HepG2 (cell line): Measurements from ENCODE around the gene ANO4. TPM values are rescaled to one million over a fixed set of nuclear protein-coding genes. Genes with fewer than 3 reads are reported as not detected.

Source experiments
- ATAC-seq: fragments of 200-7000 bp; cut with Tn5 transposase; 3 replicates; pipeline ENCODE4 v1.9.1; 2020; ENCODE audit warnings: mild to moderate bottlenecking, moderate library complexity
- BruUV-seq: library from RNA; stranded (reverse); fragments of 400-500 nt; replicated peaks from 2 replicates; lab custom pipeline; 2021; lab: Mats Ljungman, UMichigan
- CTCF ChIA-PET: fragments of 300-600 bp; formaldehyde crosslinking; extraction: SDS; loops from one replicate; lab custom pipeline; 2021; ENCODE audit warnings: low total read pairs, inconsistent platforms, low intra/inter-chr PET ratio; lab: Yijun Ruan, JAX
- POLR2A ChIA-PET: fragments of 350-600 bp; sonication (Branson Sonifier 250); formaldehyde crosslinking; loops from one replicate; lab custom pipeline; 2020; ENCODE audit warnings: antibody characterized with exemption, inconsistent platforms; lab: Yijun Ruan, JAX
- DNase-seq: peaks from one replicate; pipeline ENCODE4 v3.0.0-alpha.2; 2015; ENCODE audit warnings: low spot score
- FAIRE-seq: peaks from 3 replicates; lab custom pipeline; 2011; peaks lifted over from hg19 to GRCh38; lab: Jason Lieb, UNC
- H2AFZ ChIP-seq: one replicate; pipeline ENCODE4 v1.6.1; 2011; ENCODE audit warnings: low read length, inconsistent platforms
- H3K27ac ChIP-seq: fragments of 300-600 bp; 3 replicates; pipeline ENCODE4 v1.8.0; 2011; ENCODE audit warnings: mixed run types, mild to moderate bottlenecking, mixed read lengths, low read length, inconsistent platforms; ENCODE audit not compliant: insufficient read depth; ENCODE audit errors: extremely low read length
- H3K27me3 ChIP-seq, 2 experiments: fragments of 200-600 bp in 1 of 2; 2 replicates in 1 of 2; 3 replicates in 1 of 2; pipeline versions ENCODE4 v1.6.0 to v1.8.0; 2011; ENCODE audit warnings: low read length in 2 of 2, mild to moderate bottlenecking in 2 of 2, moderate library complexity in 2 of 2, inconsistent platforms in 1 of 2; ENCODE audit not compliant: insufficient read depth in 2 of 2, control insufficient read depth in 1 of 2
- H3K36me3 ChIP-seq, 2 experiments: fragments of 200-600 bp in 1 of 2; replicated peaks in 1 of 2; 2 replicates in 1 of 2; 3 replicates in 1 of 2; pipeline versions ENCODE4 v1.5.1 to v1.8.0; 2011; ENCODE audit warnings: low read length in 2 of 2, inconsistent platforms in 1 of 2; ENCODE audit not compliant: insufficient read depth in 2 of 2, control insufficient read depth in 1 of 2
- H3K4me1 ChIP-seq: 2 replicates; pipeline ENCODE4 v1.5.1; 2012; ENCODE audit warnings: low read length, inconsistent platforms; ENCODE audit not compliant: insufficient read depth
- H3K4me2 ChIP-seq: 2 replicates; pipeline ENCODE4 v1.6.0; 2011; ENCODE audit warnings: low read depth, low read length, inconsistent platforms
- H3K4me3 ChIP-seq, 3 experiments: fragments of 200-600 bp in 1 of 3; sonication (generic), shearing (Covaris generic) in 1 of 3; replicated peaks in 1 of 3; 2 replicates each; pipeline ENCODE4 v1.5.1; 2011 to 2016; ENCODE audit warnings: low read length in 3 of 3, inconsistent platforms in 2 of 3, low read depth in 2 of 3, mild to moderate bottlenecking in 2 of 3, control low read depth in 1 of 3, mixed read lengths in 1 of 3; ENCODE audit not compliant: insufficient read depth in 1 of 3
- H3K79me2 ChIP-seq: one replicate; pipeline ENCODE4 v1.6.1; 2011; ENCODE audit warnings: low read length, inconsistent platforms; ENCODE audit not compliant: insufficient read depth
- H3K9ac ChIP-seq: 2 replicates; pipeline ENCODE4 v1.6.0; 2011; ENCODE audit warnings: mild to moderate bottlenecking, low read depth, low read length, inconsistent platforms; ENCODE audit not compliant: insufficient read depth
- H3K9me3 ChIP-seq: 2 replicates; pipeline ENCODE4 v1.5.1; 2012; ENCODE audit warnings: mild to moderate bottlenecking, low read length
- H4K20me1 ChIP-seq: 2 replicates; pipeline ENCODE4 v1.6.0; 2011; ENCODE audit warnings: inconsistent platforms, mild to moderate bottlenecking, low read length, moderate library complexity; ENCODE audit not compliant: insufficient read depth
- JARID2 ChIP-seq: sonication (generic); formaldehyde crosslinking; IDR thresholded peaks from 2 replicates; pipeline ENCODE4 v1.8.1; 2023; ENCODE audit warnings: missing genetic modification reagents, inconsistent platforms; ENCODE audit not compliant: insufficient replicate concordance
- KAT7 ChIP-seq: IDR thresholded peaks from 2 replicates; pipeline ENCODE4 v1.6.1; 2018; ENCODE audit warnings: borderline replicate concordance, missing compliant biosample characterization
- KLF11 ChIP-seq: IDR thresholded peaks from 2 replicates; pipeline ENCODE4 v1.6.1; 2016; ENCODE audit warnings: missing compliant biosample characterization
- NAIF1 ChIP-seq: sonication (generic); formaldehyde crosslinking; IDR thresholded peaks from 2 replicates; pipeline ENCODE4 v1.5.0; 2020; ENCODE audit warnings: mild to moderate bottlenecking, missing genetic modification reagents, borderline replicate concordance
- ONECUT2 ChIP-seq: sonication (generic); formaldehyde crosslinking; IDR thresholded peaks from 2 replicates; pipeline ENCODE4 v1.4.0; 2020; ENCODE audit warnings: missing genetic modification reagents
- PRMT3 ChIP-seq: sonication (generic); formaldehyde crosslinking; IDR thresholded peaks from 2 replicates; pipeline ENCODE4 v1.8.1; 2022; ENCODE audit warnings: low read depth, mild to moderate bottlenecking, moderate library complexity, missing genetic modification reagents, borderline replicate concordance
- WGBS: methylation state at CpG from one replicate; pipeline ENCODE4 v1.1.6; 2017; ENCODE audit warnings: low lambda C conversion rate; 5-methylcytosine and 5-hydroxymethylcytosine counted together
- in situ Hi-C: cut with HindIII; loops from 2 replicates; pipeline ENCODE4 v1.10.0; 2017; ENCODE audit warnings: low pct_unique_long_range_greater_than_20kb; ENCODE audit not compliant: extremely low pct_ligation_motif_present
- intact Hi-C: fragments of 100-400 bp; cut with micrococcal nuclease; formaldehyde crosslinking; loops from one replicate; pipeline ENCODE4 v1.10.0; 2022; ENCODE audit not compliant: unreplicated experiment
- polyA plus RNA-seq, 8 experiments: library from polyadenylated mRNA; depleted of rRNA in 3 of 8; stranded (reverse) in 7 of 8; unstranded in 1 of 8; fragments of >200 nt; fragmentation: Illumina TruSeq in 4 of 8; extraction: Trizol in 4 of 8; gene quantifications; 2 replicates each; pipeline versions ENCODE4 v1.2.1 to v1.2.3, GENCODE V29; 2011 to 2016; ENCODE audit warnings: low read depth in 4 of 8, missing spikeins in 1 of 8, mixed read lengths in 1 of 8; ENCODE audit not compliant: insufficient read depth in 1 of 8
- total RNA-seq, 5 experiments: library from RNA; depleted of rRNA; stranded (reverse); fragments of >200 nt; fragmentation: Illumina TruSeq; extraction: Trizol; gene quantifications; 2 replicates each; pipeline ENCODE4 v1.2.3, GENCODE V29; 2016; ENCODE audit warnings: low read depth in 1 of 5
- TF ChIP-seq, protein P1 (sequence below), 2 experiments: fragments of 450-650 bp in 1 of 2; sonication (generic) in 1 of 2; formaldehyde crosslinking in 1 of 2; IDR thresholded peaks; 2 replicates each; pipeline versions ENCODE4 v1.6.1 to v1.8.0; 2016 to 2022; ENCODE audit warnings: antibody characterized with exemption in 1 of 2, mild to moderate bottlenecking in 1 of 2, missing genetic modification reagents in 1 of 2
- TF ChIP-seq, protein P2 (sequence below): sonication (generic); formaldehyde crosslinking; IDR thresholded peaks from 2 replicates; pipeline ENCODE4 v1.8.0; 2022; ENCODE audit warnings: low read depth, missing genetic modification reagents

The ANO4 gene
- total and polyA plus RNA-seq, 2 of the 13 experiments (the other 11 are each of a cell fraction or from before 2014, with no cell fraction given) = not detected

DNA sequence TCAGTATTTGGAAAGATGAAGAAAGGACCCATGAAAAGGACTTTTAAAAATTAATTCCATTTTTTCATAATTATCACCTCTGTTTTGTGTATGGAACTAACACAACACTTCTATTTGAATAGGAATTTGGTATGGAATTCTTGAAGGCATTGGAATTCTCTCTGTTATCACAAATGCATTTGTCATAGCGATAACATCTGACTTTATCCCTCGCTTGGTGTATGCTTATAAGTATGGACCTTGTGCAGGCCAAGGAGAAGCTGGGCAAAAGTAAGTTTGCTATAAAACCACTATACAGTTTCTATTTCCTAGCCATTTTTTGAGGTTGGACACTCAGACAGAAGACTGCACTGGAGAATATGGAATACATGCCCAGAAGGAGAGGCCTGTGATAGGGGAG, 316.9 kb downstream of the ANO4 start:
- Histone ChIP-seq H3K9ac (no peak overlapping the region), H3K79me2 (no peaks in the 10 kb centered on the region), H3K9me3 (no peaks in the 10 kb centered on the region), H3K4me1 (no peaks in the 10 kb centered on the region), H3K27ac (no peak overlapping the region), H3K4me2 (no peak overlapping the region), H2AFZ (no peak overlapping the region), H3K27me3 (peaks cover 0 to 2% of the 10 kb centered on the region in 2 experiments; a peak in 2 of 5 replicates), H3K4me3 (no peak overlapping the region), H4K20me1 (no peaks in the 10 kb centered on the region), H3K36me3 (no peaks in the 10 kb centered on the region)
- CTCF ChIA-PET = no interaction called here
- BruUV-seq = no TSS peak
- no peak for FAIRE-seq
- in situ Hi-C loops = no loop called here
- DNase-seq = no peak
- POLR2A ChIA-PET = no interaction called here
- no peak for TF ChIP-seq KLF11 (CRISPR knock-in tag)
- no peak for TF ChIP-seq ONECUT2 (CRISPR knock-in tag)
- no peak for TF ChIP-seq KAT7 (CRISPR knock-in tag)
- no peak for ATAC-seq
- WGBS = 36% methylated on average over 2 of the region's 2 CpGs
- intact Hi-C loops = no loop called here

DNA sequence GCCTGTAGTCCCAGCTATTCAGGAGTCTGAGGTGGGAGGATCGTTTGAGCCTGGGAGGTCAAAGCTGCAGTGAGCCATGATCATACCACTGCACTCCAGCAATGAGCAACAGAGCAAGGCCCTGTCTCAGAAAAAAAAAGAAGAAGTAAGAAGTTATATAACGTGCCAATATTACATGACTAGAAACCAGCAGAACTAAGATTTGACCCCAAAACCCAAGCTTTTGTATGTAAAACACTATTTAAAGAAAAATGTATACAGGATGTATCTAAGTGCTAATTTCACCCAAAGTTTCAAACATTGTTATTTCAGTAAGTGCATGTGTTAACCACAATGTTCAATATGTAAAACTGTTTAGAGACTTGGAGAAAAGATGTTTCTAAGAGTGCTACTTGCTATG, 320.8 kb downstream of the ANO4 start:
- Histone ChIP-seq H3K27ac (no peak overlapping the region), H3K9me3 (no peaks in the 10 kb centered on the region), H2AFZ (no peak overlapping the region), H3K27me3 (peaks cover 0 to 4% of the 10 kb centered on the region in 2 experiments; a peak in 2 of 5 replicates), H3K4me3 (no peak overlapping the region), H3K36me3 (no peaks in the 10 kb centered on the region), H3K9ac (no peak overlapping the region), H3K79me2 (no peaks in the 10 kb centered on the region), H4K20me1 (no peaks in the 10 kb centered on the region), H3K4me1 (no peaks in the 10 kb centered on the region), H3K4me2 (no peak overlapping the region)
- CTCF ChIA-PET = no interaction called here
- FAIRE-seq (no peak), DNase-seq (no peak), ATAC-seq (no peak)
- intact Hi-C loops (no loop called here), in situ Hi-C loops (no loop called here)
- POLR2A ChIA-PET = no interaction called here
- BruUV-seq = no TSS peak
- WGBS = 3% methylated on average over 2 of the region's 2 CpGs
- TF ChIP-seq PRMT3 (CRISPR knock-in tag) = no peak
- TF ChIP-seq JARID2 (CRISPR knock-in tag) = no peak
- TF ChIP-seq, protein P1, sequence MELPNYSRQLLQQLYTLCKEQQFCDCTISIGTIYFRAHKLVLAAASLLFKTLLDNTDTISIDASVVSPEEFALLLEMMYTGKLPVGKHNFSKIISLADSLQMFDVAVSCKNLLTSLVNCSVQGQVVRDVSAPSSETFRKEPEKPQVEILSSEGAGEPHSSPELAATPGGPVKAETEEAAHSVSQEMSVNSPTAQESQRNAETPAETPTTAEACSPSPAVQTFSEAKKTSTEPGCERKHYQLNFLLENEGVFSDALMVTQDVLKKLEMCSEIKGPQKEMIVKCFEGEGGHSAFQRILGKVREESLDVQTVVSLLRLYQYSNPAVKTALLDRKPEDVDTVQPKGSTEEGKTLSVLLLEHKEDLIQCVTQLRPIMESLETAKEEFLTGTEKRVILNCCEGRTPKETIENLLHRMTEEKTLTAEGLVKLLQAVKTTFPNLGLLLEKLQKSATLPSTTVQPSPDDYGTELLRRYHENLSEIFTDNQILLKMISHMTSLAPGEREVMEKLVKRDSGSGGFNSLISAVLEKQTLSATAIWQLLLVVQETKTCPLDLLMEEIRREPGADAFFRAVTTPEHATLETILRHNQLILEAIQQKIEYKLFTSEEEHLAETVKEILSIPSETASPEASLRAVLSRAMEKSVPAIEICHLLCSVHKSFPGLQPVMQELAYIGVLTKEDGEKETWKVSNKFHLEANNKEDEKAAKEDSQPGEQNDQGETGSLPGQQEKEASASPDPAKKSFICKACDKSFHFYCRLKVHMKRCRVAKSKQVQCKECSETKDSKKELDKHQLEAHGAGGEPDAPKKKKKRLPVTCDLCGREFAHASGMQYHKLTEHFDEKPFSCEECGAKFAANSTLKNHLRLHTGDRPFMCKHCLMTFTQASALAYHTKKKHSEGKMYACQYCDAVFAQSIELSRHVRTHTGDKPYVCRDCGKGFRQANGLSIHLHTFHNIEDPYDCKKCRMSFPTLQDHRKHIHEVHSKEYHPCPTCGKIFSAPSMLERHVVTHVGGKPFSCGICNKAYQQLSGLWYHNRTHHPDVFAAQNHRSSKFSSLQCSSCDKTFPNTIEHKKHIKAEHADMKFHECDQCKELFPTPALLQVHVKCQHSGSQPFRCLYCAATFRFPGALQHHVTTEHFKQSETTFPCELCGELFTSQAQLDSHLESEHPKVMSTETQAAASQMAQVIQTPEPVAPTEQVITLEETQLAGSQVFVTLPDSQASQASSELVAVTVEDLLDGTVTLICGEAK (IDR thresholded peaks at IDR 0.05) = no peak
- TF ChIP-seq, protein P1 (CRISPR knock-in tag; IDR thresholded peaks at IDR 0.05) = no peak
- TF ChIP-seq NAIF1 (CRISPR knock-in tag) = no peak
- TF ChIP-seq, protein P2, sequence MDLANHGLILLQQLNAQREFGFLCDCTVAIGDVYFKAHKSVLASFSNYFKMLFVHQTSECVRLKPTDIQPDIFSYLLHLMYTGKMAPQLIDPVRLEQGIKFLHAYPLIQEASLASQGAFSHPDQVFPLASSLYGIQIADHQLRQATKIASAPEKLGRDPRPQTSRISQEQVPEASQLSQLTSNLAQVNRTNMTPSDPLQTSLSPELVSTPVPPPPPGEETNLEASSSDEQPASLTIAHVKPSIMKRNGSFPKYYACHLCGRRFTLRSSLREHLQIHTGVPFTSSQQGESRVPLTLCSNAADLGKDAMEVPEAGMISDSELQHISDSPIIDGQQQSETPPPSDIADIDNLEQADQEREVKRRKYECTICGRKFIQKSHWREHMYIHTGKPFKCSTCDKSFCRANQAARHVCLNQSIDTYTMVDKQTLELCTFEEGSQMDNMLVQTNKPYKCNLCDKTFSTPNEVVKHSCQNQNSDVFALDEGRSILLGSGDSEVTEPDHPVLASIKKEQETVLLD (CRISPR knock-in tag) = no peak
